ENCODE data around the gene CXCR6.
"Not testable (repeated sequence)": the region's sequence is repeated elsewhere in the genome, so short reads cannot be mapped to it uniquely, and the experiment has no call there.

Gene CXCR6

GRCh38 chr3:45990181-45990580 is 46.9 kb downstream of the CXCR6 start:
- DNase-seq (ENCODE audit: low read depth): no peak

DNA sequence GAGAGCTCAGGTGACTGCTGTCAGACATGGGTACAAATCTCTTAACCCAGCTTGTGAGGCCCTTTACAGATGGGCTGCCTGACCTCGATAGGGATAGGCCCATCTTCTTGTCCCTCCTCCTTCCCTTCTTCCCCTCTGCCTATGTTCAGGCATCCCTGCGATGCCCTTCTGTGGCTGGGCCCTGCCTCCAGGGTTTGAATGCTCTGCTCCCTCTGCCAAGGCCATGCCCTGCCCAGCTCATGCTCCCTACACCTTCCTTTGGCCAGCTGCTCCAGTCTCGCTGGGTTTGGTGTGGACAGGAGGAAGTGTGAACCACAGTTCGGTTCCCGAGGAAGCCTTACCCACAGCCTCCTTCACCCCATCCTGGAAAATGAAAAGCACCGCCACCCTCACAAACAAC is 48.1 kb downstream of the CXCR6 start:
- no peak for DNase-seq (ENCODE audit: low read depth)

- no peak for DNase-seq (ENCODE audit: low read depth)
Observed at GRCh38 chr3:45992133-45992729, 49.0 kb downstream of the CXCR6 start.

- DNase-seq (ENCODE audit: low read depth): peak; percentile 80
Observed at GRCh38 chr3:45992821-45993221, 49.6 kb downstream of the CXCR6 start.

DNA sequence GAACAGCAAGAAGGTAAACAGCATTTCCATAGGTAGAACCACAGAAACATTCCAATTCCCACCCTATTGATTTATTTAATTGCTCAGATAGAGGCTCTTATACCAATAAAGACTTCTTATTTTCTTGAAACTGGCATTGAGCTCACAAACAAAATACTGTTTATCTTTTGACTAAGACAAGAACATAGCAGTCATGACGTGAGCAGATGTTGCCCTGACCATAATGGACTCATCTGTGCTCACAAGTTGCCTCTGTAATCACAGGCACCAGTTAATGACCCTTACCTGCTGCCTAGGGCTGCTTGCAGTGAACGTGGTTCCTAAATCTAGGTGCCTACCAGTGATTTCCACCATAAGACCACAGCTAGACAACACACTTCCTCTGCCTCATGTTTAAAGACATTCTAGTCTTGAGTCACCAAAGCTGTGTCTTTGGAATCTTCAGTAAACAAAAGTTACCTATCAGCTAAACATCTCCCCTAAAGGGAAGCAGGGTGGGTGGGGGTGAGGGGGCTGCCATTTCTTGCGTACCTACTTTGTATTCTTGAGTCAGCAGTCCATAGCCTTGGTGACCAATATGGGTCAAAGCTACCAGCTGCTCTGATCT is 50.3 kb downstream of the CXCR6 start:
- DNase-seq (ENCODE audit: low read depth): no peak

DNA sequence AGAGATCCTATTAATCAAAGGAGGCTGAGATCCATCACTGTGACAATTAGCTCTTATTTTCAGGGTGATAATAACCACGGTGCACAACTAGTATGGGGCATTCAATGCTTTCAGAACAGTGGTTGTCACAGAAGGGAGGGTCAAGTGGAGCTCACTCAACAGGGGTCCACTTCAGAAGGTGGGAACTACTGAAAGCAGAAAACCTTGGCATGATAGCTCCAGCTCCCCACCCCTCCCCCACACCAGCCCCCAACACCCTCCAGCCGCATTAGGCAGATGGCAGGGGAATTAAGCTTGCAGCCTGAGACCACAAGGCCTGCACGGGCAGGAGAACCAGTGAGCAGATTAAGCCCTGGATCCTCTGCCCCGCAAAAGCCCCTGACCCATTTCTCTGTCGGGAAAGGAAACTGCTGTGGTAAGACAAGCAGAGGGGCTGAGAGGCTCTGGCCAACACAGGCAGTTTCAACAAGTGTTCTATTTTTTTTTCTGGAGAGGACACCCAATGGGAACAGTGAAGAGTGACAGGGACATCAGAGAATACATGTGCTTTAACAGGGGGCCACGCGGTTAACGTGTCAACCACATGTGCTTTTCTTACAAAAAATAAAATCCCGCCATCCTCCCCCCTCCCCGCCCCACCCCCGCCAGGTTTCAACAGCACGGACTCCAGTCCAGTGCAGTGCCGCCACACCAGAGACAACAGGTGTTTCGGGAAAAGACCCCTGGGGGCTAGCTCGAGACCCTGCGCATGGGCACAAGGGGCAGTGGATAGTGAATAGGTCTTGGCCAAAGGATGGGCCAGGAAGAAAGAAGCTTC is 51.4 kb downstream of the CXCR6 start:
- no peak for DNase-seq (ENCODE audit: low read depth)

GRCh38 chr3:45995236-45996192 is 52.2 kb downstream of the CXCR6 start, which contains the start of gene FYCO1:
Gene FYCO1 (minus strand): TSS chr3:45995824. CDS start chr3:45984910, 10,914 bp downstream.
- peak; percentile 53 for DNase-seq (ENCODE audit: low read depth)

GRCh38 chr3:45997499-45997898 is 54.2 kb downstream of the CXCR6 start:
- DNase-seq (ENCODE audit: low read depth): not testable (repeated sequence)

DNA sequence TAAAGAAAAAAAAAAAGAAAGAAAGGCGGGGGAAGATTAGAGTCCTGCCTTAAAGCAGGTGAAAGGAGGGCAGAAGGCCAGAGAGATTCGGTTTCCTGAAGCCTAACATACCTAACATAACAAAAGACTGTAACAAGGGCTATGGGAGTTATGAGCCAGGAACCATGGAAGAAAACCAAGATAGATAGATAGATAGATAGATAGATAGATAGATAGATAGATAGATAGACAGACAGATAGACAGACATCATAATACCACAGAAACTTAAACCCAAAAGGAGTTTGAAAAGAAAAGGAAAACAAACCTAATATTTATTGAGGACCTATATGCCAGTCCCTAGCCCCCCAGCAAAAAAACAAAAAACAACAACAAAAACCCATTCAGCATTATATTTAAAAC is 54.7 kb downstream of the CXCR6 start:
- no peak for DNase-seq (ENCODE audit: low read depth)

All from GM04504 (cell line).